Epithelial cell of esophagus (primary cell): ENCODE data around the gene SLC9B2.

Source experiments
- DNase-seq: peaks from one replicate; pipeline ENCODE4 v3.0.0; 2010; ENCODE audit warnings: low read depth
- H3K4me3 ChIP-seq: 2 replicates; pipeline ENCODE4 v1.5.1; 2011; ENCODE audit warnings: mild to moderate bottlenecking, low read length, control low read depth
- TF ChIP-seq, protein P1 (sequence below): IDR thresholded peaks from 2 replicates; pipeline ENCODE4 v1.5.1; 2011; ENCODE audit warnings: low read depth, mild to moderate bottlenecking, low read length, control low read depth, inconsistent platforms; ENCODE audit not compliant: insufficient read depth; ENCODE audit errors: missing control alignments

Gene SLC9B2

DNA sequence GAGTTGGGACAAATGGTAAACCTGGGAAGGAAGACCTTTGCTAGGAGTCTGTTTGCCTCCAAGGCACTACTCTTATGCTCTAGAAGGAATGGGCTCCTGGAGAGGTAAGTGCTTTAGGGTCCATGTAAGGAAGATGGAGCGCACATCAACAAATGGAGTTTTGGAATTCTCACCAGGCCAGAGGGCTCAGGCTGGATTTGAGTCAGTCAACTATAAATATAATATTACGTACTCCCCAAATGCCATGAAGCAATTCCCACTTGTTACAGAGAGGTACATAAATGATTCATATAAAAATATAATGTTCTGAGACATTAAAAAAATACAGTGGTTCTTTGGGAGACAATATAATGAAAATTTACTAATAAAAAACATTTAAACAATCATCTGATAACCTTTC is 55.4 kb downstream of the SLC9B2 start:
- no peak for DNase-seq
- no peak overlapping the region for H3K4me3 ChIP-seq
- TF ChIP-seq, protein P1, sequence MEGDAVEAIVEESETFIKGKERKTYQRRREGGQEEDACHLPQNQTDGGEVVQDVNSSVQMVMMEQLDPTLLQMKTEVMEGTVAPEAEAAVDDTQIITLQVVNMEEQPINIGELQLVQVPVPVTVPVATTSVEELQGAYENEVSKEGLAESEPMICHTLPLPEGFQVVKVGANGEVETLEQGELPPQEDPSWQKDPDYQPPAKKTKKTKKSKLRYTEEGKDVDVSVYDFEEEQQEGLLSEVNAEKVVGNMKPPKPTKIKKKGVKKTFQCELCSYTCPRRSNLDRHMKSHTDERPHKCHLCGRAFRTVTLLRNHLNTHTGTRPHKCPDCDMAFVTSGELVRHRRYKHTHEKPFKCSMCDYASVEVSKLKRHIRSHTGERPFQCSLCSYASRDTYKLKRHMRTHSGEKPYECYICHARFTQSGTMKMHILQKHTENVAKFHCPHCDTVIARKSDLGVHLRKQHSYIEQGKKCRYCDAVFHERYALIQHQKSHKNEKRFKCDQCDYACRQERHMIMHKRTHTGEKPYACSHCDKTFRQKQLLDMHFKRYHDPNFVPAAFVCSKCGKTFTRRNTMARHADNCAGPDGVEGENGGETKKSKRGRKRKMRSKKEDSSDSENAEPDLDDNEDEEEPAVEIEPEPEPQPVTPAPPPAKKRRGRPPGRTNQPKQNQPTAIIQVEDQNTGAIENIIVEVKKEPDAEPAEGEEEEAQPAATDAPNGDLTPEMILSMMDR, result no peak

DNA sequence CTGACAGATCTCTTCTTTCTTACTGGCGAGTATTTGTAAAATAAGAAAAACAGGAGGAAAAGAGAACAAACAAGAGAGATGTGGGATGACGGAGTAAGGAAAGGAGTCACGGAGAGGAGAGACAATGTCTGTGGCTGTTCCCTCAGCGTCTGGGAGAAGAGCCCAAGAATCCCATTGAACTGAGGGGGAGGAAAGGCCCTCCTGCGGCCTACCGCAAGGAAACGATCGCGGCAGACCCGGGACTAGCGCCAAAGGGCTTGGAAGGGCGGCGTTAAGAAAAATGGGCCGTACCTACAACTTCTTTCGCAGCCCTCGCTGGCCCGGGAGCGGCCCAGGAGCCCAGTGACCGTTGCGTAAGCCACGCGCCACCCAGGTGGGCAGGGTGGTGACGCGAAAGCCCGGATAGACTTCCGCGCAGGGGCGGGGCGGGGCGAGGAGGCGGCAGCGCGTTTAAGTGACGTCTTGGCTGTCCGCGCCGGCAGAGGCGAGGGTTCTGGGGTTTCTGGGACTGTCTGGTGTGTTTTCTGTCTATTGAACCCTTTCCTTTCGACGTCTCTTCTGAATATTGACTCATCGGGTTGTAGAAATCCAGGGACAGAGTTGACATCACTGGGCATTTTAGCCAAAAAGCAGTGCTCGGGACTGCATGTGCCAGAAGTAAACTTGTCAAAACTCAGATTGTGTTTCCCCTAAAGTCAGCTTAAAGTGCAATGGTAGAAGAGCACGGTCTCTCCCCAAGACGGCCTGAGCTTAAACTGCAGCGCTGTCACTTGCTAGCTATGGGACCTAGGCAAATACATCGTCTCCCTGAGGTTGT is 57.0 kb downstream of the SLC9B2 start, which contains the start of gene SLC9B1:
Gene SLC9B1, minus strand, starts transcription at position 398 of the 817 bp plus-strand sequence. CDS start 27,994 bp downstream, outside the sequence.
- TF ChIP-seq, protein P1, result no peak
- H3K4me3 ChIP-seq, result peak within 1 kb of the TSS; percentile 65
- DNase-seq, result peak; percentile 98

DNA sequence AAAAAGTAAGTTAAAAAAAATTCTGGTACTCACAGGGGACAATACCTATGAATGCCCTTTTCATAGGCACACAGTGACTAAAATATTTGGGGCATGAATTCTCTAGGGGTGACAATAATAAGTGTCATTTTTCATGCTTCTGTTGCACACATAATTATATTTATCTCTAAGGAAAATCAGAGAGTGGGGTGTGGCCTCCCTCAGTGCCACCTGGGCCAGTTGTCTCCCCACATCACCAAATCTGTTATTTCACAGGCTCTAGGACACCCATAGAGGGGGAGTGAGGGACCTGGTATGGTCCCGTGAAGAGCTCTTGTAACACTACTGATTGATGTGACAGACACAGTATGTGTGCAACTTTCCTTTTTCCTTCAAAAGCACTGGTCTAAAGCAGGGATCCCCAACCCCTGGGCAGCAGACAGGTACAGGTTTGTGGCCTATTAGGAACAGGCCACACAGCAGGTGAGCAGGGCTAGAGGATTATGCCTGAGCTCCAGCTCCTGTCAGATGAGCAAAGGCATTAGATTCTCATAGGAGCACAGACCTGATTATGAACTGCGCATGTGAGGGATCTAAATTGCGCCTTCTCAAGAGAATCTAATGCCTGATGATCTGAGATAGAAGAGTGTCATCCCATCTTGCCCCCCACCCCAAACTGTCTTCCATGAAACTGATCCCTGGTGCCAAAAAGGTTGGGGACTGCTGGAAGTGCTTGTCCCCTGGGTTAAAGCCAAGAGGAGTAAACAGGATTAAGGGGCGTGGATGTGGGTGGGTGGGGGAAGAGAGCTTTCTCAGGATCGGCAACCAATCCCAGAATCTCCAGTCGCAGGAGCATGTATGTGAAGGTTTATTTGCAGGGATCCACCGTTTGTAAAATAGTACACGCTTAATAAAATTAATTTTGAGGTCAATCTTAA is 57.9 kb downstream of the SLC9B2 start:
- TF ChIP-seq, protein P1, result no peak
- peak overlapping the region; percentile 65 for H3K4me3 ChIP-seq
- peak; percentile 37 for DNase-seq

DNA sequence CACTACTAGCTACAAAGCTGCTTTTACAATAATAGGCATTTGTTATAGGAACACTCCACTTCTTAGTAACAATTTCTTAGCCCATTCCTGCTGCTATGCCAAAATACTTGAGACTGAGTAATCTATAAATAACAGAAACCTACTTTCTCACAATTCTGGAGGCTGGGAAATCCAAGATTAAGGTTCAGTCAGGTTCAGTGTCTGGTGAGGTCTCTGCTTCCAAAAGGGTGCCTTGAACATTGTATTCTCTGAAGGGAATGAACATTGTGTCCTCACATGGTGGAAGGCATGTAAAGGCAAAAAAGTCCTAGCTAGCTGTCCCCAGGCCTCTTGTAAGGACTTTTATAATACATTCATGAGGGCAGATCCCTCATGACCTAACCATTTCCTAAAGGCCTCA is 64.0 kb downstream of the SLC9B2 start:
- DNase-seq, result no peak
- no peak overlapping the region for H3K4me3 ChIP-seq
- TF ChIP-seq, protein P1, result no peak

DNA sequence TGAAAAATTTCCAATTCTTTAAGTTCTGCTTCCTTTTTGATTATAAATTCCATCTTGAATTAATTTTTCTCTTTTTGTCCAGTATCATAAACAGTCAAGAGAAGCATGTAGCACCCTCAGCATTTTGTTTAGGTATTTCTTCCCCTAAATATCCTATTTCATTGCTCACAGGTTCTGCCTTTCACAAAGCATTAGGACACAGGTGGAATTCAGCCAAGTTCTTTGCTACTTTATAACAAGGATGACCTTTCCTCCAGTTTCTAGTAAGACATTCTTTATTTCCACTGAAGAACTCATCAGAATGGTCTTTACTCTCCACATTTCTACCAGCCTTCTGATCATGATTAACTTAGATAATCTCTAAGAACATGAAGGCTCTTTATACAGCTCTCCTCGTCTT is 64.5 kb downstream of the SLC9B2 start:
- TF ChIP-seq, protein P1, result no peak
- peak; percentile 72 for DNase-seq
- no peak overlapping the region for H3K4me3 ChIP-seq

DNA sequence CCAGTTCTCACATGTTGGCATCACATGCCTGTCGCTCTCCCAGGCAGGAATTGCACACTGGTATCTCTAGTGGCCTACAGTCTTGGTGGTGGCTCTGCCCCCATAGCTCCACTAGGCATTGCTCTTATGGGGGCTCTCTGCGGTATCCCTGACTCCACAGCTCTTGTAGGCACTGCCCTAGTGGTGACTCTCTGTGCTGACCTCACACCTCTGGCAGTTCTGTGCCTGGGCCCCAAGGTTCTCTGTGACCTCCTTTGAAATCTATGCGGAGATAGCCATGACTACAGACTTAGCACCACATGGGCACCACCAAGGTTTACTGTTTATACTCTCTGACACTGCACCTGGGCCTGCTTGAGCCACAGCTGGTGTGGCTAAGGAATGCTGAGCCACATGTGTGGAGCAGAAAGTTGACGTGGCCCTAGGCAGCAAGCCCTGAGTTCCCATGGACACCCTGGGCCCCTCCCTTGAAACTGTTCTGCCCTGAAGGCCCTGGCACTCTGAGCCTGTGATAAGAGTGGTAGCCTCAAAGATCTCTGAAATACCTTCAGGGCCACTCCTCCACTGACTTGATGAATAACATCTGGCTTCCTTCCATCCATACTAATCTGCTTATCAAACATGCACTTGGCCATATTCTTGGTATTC is 65.1 kb downstream of the SLC9B2 start:
- peak; percentile 80 for DNase-seq
- TF ChIP-seq, protein P1, result no peak
- H3K4me3 ChIP-seq, result no peak overlapping the region
